Ovary (tissue), 3 donors: ENCODE measurements around the gene PPP1R36.

Experiments
- CTCF ChIP-seq, 3 donors: fragments of 450-650 bp in 2 of 3; fragments of 200-600 bp in 1 of 3; IDR thresholded peaks; one replicate each; pipeline versions ENCODE4 v1.5.1 to v1.8.0; 2016 to 2022; ENCODE audit warnings: antibody characterized with exemption in 3 of 3, mild to moderate bottlenecking in 1 of 3
- EP300 ChIP-seq: sonication (generic); formaldehyde crosslinking; IDR thresholded peaks from one replicate; pipeline ENCODE4 v1.6.1; 2017; ENCODE audit warnings: antibody characterized with exemption
- POLR2A ChIP-seq: fragments of 450-650 bp; IDR thresholded peaks from one replicate; pipeline ENCODE4 v1.6.1; 2017; ENCODE audit warnings: antibody characterized with exemption, mild to moderate bottlenecking, moderate library complexity
- donor health status: DM: no; HTN: no; CAD: no.

GRCh38 chr14:64540208-64541202 is 9.3 kb upstream of the PPP1R36 start, which contains the start of gene HSPA2:
- TF ChIP-seq CTCF (IDR thresholded peaks at IDR 0.05) (peak; percentile 73 to 93 (median 85)), POLR2A (peak; percentile 80), EP300 (no peak)
